OCI-LY1 (cell line): ENCODE results near the gene AGBL1.

Experiments
- CTCF ChIP-seq: fragments of 200-600 bp; sonication (generic), shearing (Covaris generic); IDR thresholded peaks from 2 replicates; pipeline ENCODE4 v1.5.1; 2017; ENCODE audit warnings: mild to moderate bottlenecking, antibody characterized with exemption, low read length, moderate library complexity, mixed read lengths
- EZH2 ChIP-seq: fragments of 200-600 bp; sonication (generic), shearing (Covaris generic); IDR thresholded peaks from 2 replicates; pipeline ENCODE4 v1.8.0; 2017; ENCODE audit warnings: borderline replicate concordance, mixed run types, mild to moderate bottlenecking, antibody characterized with exemption, low read length, moderate library complexity, mixed read lengths

GRCh38 chr15:86663304-86663703 lies 583.6 kb downstream of the AGBL1 start:
- TF ChIP-seq CTCF (no peak), EZH2 (no peak)
